WTC11 (cell line): ENCODE data around the gene BCL2L1.

ENCODE experiments used
- ATF3 ChIP-seq: sonication (generic); formaldehyde crosslinking; conservative IDR thresholded peaks from 2 replicates; pipeline ENCODE4 v1.8.1; 2022; ENCODE audit warnings: mild to moderate bottlenecking, missing genetic modification reagents
- CDX4 ChIP-seq: fragments of 250-450 bp; sonication (Bioruptor Pico); IDR thresholded peaks from 2 replicates; pipeline ENCODE4 v1.9.0; 2021; ENCODE audit warnings: moderate library complexity, mild to moderate bottlenecking, inconsistent platforms, borderline replicate concordance
- CTCF ChIP-seq: fragments of 200-600 bp; IDR thresholded peaks from 2 replicates; pipeline ENCODE4 v1.8.0; 2022; ENCODE audit warnings: antibody characterized with exemption
- FOXJ3 ChIP-seq: sonication (generic); formaldehyde crosslinking; IDR thresholded peaks from 2 replicates; pipeline ENCODE4 v1.9.0; 2021; ENCODE audit warnings: missing genetic modification reagents, mild to moderate bottlenecking, borderline replicate concordance
- MAX ChIP-seq: sonication (generic); formaldehyde crosslinking; IDR thresholded peaks from 2 replicates; pipeline ENCODE4 v1.8.0; 2022; ENCODE audit warnings: mild to moderate bottlenecking, missing genetic modification reagents
- NR1H2 ChIP-seq: sonication (generic); formaldehyde crosslinking; IDR thresholded peaks from 2 replicates; pipeline ENCODE4 v1.9.0; 2021; ENCODE audit warnings: mild to moderate bottlenecking, moderate library complexity, missing genetic modification reagents
- RELA ChIP-seq: sonication (generic); formaldehyde crosslinking; IDR thresholded peaks from 2 replicates; pipeline ENCODE4 v1.8.1; 2022; ENCODE audit warnings: missing genetic modification reagents, mild to moderate bottlenecking, borderline replicate concordance

- no peak for TF ChIP-seq FOXJ3 (CRISPR knock-in tag)
- no peak for TF ChIP-seq CTCF
- no peak for TF ChIP-seq CDX4 (CRISPR knock-in tag)
- no peak for TF ChIP-seq MAX
- no peak for TF ChIP-seq NR1H2
- TF ChIP-seq ATF3 (CRISPR knock-in tag) = no peak
- TF ChIP-seq RELA (CRISPR knock-in tag) = no peak
Observed at GRCh38 chr20:31758991-31759390, 36.3 kb upstream of the BCL2L1 start.
